ENCODE results near the gene SLCO6A1.
"Not testable (repeated sequence)": the region's sequence is repeated elsewhere in the genome, so short reads cannot be mapped to it uniquely, and the experiment has no call there.

The SLCO6A1 gene, protein sequence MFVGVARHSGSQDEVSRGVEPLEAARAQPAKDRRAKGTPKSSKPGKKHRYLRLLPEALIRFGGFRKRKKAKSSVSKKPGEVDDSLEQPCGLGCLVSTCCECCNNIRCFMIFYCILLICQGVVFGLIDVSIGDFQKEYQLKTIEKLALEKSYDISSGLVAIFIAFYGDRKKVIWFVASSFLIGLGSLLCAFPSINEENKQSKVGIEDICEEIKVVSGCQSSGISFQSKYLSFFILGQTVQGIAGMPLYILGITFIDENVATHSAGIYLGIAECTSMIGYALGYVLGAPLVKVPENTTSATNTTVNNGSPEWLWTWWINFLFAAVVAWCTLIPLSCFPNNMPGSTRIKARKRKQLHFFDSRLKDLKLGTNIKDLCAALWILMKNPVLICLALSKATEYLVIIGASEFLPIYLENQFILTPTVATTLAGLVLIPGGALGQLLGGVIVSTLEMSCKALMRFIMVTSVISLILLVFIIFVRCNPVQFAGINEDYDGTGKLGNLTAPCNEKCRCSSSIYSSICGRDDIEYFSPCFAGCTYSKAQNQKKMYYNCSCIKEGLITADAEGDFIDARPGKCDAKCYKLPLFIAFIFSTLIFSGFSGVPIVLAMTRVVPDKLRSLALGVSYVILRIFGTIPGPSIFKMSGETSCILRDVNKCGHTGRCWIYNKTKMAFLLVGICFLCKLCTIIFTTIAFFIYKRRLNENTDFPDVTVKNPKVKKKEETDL

DNA sequence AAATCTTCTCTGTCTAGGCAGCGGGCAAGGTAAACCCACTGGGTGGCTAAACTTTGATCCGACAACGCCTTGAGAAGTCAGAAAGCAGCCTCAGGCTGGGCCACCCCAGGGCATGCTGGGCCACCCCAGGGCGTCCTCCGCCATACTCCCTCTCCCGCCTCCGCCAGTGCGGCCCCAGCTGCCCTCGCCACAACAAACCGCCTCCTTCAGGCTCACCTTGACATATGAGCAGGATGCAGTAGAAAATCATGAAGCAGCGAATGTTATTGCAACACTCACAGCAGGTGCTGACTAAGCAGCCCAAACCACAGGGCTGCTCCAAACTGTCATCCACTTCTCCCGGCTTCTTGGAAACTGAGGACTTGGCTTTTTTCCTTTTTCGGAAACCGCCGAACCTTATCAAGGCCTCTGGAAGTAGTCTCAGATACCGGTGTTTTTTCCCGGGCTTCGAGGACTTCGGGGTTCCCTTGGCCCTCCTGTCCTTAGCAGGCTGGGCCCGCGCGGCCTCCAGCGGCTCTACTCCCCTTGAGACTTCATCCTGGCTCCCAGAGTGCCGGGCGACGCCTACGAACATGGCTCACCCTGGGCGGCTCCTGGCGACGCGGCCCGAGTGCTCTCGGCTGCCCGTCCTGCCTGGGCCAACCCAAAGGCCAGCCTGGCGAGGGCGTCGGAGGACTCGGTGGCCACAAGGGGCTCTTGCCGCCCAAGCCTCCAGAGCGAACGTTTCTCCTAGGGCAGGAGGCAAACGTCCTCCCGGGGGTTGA lies at the start of gene SLCO6A1:
TSS of gene SLCO6A1 (minus strand) at position 731 of the 764 bp plus-strand sequence. CDS start at position 574, 157 bp downstream.
- no peak for DNase-seq (ENCODE audit: low spot score)

DNA sequence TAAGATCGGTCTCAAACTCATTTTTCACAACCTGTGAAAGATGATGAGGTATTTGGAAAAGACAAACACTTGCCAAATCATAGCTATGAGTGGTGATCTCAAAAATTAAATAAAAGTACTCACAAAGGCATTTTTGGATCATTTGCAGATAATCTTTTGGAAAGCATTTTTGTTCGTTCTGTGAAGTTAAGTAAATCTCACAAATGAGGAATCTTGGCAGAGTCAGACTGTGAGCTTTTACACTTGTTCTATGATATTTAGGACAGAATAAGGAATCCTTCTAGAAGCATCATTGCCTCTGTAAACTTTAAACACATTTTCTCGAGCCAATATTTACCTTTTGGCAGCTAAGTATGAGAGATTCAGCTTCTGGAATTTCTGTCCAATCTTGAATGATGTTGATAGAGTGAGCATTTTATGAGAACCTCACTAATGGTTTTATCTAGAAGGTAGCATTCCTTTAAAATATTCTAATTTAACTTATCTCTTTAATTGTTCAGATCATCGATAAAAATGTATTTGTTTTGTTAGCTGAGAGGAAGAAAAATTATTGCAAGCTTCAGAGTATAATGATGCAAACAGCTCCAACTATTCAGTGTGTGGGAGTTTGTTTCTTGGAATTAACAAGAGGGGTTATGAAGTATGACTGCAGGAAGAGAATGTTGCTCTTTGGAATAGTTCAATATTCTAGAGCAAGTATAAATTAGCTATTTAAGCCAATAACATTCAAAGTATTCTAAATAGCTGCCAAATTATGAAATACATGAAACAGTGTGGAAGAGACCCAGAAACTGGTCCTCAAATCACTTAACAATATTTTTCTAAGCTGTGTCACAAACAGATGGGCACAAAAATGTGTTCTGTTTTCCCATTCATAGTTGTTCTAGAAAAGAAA lies 48.6 kb upstream of the SLCO6A1 start:
- no peak for DNase-seq (ENCODE audit: low spot score)

DNA sequence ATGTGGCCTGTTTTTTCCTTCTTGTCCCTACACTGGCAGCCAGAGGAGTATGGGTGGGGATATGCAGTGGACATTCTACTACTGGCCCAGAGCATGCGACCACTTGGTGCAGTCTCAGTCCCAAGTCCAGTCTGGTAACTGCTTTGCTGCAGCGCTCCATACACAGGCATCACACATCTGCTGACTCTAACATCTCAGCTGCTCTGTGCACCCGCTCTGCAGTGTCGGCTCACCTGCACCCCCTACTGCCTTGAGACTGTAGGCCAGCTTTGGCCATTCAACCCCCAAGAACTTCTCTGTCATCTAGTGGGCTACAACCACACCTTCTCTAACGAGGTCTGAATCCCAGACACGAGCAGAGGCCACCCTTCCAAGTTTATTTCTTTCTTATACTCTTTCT lies 46.4 kb upstream of the SLCO6A1 start:
- peak; percentile 2 for DNase-seq (ENCODE audit: low spot score)

DNA sequence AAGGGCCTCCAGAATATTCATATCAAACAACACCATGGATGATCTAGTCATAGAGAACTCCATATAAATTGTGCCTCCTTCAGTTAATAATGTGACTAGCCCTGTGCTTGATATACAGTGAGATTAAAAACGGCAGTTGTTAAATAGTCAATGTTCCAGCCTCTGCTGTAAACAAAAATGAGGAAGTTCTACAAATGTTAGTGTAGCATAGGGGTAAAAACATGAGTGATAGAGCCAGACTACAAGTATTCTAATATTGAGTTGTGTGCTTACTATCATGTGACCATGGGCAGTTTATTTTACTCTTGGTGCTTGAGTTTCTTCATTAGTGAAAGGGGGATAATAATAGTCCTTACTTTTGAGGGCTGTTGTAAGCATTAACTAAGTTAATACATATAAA lies 43.3 kb upstream of the SLCO6A1 start:
- DNase-seq (ENCODE audit: low spot score) = no peak

DNA sequence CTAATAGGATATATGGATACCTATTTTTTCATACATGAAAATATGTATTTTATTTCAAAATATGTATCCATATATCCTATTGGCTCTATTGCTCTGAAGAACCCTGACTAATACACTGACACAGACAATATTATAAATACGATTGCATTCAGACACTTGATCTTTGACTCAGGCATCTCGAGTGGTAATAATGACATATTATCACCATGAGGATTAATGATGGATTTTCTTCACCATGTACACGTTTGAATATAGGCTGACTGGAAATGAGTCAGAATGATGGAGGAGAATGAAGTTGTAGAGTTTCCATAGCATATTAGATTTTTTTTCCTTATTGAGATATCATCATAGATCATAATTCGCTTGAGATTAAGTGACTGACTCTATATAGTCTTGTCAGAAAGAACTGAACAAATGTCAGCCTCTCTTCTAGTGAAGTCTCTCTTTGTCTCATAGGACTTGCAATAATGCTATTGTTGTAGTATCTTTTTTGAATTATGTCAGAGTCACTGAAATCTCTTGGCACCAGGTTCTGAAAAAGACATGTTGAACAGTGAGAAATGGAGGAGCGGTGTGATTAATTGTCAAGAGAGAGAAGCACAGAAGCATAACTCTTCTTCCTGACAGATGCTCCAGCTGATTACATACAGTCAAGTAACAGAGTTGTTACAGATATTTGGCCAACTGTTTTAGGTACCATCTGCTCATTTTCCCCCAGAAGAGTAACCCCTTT lies 41.4 kb upstream of the SLCO6A1 start:
- DNase-seq (ENCODE audit: low spot score) = no peak

DNA sequence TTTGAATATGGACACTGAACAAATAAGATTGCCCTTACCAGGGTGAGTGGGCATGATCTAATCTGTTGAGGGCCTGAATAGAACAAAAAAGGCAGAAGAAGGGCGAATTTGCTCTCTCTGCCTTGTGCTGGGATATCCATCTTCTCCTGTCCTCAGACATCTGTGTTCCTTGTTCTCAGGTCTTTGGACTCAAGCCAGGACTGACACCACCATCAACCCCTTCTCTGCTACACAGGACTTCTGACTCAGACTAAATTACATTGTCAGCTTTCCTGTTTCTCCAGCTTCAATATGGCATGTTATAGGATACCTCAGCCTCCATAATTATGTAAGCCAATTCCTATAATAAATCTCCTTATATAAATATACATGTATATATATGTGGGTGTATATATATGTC lies 40.8 kb upstream of the SLCO6A1 start:
- no peak for DNase-seq (ENCODE audit: low spot score)

DNA sequence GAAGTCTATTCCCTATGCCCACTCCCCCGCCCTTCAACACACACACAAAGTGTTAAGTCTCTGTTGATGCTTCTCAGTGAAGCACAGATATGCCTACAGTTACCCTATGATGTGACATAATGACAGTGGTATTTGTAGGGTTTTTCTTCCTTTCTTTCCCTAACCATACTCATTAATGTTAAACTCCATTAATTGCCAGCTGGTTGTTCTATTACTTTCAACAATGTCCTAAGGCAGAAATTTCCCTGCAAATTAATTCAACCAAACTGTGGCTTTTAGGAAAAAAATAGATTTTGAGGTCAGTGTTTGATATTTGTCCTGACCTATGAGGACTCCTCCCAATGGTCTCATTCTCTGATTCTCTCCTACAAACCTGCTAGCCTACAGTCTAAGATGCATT lies 38.2 kb upstream of the SLCO6A1 start:
- DNase-seq (ENCODE audit: low spot score) = no peak

DNA sequence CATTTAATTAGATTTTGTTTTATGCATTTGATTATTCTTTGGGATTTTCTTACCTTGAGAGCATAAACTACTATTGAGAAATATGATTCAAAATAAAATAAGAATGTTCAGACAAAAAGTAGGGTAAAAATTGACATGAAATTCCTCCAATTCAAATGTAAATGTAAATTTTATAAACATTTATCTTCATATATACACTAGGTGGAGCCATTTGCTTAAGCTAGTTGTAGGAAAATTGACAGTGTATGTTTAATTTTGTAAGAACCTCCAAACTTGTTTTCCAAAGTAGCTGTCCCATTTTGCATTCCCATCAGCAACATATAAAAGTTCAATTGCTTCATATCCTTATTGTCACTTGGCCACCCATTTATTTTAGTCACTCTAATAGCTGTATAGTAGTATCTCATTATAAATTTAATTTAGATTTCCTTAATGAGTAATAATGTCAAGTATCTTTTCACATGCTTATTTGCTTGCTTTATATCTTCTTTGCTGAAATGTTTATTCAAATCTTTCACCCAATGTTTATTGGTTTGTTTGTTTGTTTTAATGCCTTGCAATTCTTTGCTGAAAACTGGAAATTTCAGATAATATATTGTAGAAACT lies 37.6 kb upstream of the SLCO6A1 start:
- DNase-seq (ENCODE audit: low spot score) = peak; percentile 27

DNA sequence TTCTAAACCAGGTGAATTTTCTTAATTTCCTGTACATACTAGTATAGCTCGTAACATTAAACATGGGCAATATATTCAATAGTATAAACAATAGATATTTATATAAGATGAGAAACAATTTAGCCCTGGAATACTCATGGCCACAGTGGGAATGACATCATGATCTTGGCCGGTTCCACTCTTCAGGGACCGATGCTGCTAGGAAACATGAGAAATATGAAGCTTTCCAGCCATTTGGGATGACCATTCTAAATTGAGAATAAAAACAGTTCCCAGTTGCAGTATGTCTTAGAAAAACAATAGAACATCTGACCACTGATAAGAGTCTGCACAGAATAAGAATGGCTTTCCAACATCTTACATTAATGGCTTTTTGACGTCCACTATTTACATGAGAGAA lies 33.3 kb upstream of the SLCO6A1 start:
- no peak for DNase-seq (ENCODE audit: low spot score)

DNA sequence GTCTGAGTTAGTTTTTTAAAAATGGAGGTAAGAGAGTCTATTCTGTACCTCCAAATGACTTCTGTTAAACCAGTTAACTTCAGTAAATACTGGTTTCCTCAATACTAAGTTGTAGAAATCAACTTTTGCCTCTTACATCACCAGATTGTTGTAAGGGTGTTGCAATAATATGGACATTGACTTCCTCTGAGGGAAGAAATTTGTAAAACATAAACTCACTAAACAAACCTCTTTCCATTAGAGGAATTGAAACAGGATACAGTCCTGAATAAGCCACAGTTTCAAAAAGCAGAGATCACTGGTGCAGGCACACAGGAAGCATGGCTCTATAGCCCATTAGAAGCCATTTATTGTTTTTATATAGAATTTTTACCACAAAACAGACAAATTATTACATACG lies 32.7 kb upstream of the SLCO6A1 start:
- DNase-seq (ENCODE audit: low spot score) = no peak

DNA sequence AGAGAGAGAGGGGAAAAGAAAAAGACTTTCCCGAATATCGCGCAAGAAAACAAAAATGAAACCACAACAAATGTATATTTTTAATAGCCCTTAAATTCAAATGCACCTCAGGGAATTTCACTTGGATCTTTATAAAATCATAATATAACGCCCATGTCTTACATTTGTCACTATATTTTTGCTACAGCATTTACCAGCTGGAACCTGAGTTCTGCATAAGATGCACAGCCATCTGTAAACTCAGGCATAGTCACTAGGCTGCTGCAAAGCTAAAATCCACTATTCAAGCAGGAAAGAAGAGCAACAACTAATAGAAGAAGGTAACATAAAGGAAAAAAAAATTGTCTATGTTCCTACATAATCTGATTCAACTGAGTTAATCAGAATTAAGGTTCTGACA lies 30.6 kb upstream of the SLCO6A1 start:
- no peak for DNase-seq (ENCODE audit: low spot score)

DNA sequence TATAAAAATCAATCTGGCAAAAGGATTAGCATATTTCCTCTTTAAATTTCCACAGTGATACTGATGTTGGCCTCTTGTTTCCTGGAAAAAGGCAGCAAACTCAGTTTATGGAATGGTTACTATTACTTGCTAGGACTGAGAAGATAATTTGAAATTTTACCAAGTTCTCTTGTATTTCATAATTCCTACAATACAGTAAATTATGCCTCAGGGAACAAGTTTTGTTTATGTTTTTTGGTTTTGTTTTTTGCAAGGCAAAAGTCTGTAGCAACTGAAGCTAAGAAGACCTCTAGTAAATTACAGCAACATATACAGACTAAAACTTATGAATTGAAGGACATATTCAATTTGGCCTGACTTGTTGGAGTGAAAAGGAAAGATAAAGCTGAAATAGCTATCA lies 30.2 kb upstream of the SLCO6A1 start:
- DNase-seq (ENCODE audit: low spot score) = no peak

DNA sequence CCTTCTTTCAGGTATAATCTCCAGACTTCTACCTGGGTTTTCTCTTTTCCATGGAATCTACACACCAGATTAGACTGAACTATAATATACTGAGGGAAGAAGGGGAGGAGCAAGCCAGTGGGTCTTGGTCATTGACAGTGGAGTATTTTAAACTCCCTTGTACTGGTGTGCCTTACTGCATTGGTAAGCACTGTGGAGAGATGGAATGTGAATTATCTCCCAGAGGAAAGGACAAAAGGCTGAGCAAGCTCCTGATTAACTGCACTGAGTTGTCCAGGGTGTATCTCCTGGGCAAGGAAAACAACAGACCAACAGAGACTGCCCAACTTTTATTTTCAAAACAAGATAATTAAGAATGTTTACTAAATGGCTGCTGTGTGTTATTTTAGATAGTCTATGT lies 29.8 kb upstream of the SLCO6A1 start:
- DNase-seq (ENCODE audit: low spot score) = no peak

DNA sequence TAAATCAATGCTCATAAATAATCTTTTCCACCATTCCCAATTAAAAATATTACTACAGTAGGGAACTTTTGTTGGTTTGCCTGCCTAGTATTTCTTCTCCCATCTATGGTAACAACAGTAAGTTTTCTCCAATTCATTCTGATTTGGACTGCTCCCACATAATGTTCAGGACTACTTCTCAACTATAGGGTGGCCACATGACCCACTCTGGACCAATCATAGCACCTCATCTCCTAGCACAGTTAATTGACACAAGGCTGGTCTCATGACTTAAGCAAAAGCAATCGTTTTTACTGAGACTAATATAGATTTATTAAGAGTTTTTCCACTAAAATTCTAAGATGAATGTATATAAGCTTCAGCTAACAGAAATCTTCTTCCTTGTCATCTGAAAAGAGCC lies 28.7 kb upstream of the SLCO6A1 start:
- no peak for DNase-seq (ENCODE audit: low spot score)

DNA sequence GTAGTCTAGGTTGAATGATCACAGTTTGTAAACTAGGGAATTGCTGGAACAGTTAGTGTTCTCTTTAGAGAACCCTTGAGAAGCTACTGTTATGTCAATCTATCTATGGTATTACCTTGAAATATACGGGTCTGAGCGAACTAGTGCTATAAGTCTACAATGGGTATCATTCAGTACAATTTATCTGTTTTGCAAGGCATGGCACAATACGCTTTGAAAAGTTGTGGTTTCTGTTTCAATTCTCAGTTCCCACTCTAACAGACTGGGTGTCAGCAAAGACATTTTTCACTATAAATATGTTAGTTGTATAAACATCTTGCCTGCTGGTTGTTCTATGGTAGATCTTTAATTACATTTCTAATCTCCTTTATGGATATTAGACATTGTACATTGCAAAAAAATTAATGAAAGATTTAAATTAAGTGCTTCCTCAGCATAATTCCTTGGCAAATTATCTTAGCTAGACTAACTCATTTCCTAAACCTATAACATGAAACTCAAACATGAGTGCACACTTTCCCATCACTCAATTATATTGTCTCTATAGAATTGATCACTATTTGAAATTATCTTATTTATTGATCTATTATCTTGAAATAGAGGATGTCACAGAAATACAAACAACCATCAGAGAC lies 24.9 kb upstream of the SLCO6A1 start:
- DNase-seq (ENCODE audit: low spot score) = no peak

DNA sequence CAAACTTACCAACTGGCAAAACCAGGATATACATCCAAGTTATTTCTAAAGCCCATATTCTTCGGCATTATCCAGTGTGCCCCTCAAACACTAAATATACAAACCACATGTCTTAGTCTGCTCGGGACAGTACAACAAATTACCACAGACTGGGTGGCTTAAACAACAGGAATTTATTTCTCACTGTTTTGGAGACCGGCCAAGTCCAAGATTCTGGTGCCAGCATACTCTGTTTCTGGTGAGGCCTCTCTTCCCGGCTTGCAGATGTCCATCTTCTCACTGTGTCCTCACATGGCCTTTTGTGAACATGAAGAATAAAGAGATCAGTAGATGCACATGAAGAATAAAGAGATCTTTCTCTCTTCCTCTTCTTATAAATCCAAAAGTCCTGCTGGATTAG lies 12.9 kb upstream of the SLCO6A1 start:
- no peak for DNase-seq (ENCODE audit: low spot score)

DNA sequence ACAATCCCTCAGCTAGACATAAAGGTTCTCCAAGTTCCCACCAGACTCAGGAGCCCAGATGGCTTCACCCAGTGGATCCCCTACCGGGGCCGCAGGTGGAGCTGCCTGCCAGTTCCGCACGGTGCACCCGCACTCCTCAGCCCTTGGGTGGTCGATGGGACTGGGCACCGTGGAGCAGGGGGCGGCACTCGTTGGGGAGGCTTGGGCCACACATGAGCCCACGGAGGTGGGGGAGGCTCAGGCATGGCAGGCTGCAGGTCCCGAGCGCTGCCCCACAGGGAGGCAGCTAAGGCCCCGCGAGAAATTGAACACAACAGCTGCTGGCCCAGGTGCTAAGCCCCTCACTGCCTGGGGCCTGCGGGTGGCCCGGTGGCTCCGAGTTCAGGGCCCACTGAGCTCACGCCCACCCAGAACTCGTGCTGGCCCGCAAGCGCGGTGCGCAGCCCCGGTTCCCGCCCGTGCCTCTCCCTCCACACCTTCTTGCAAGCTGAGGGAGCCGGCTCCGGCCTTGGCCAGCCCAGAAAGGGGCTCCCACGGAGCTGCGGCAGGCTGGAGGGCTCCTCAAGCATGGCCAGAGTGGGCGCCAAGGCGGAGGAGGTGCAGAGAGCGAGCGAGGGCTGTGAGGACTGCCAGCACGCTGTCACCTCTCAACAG lies 7.4 kb downstream of the SLCO6A1 start:
- DNase-seq (ENCODE audit: low spot score) = not testable (repeated sequence)

DNA sequence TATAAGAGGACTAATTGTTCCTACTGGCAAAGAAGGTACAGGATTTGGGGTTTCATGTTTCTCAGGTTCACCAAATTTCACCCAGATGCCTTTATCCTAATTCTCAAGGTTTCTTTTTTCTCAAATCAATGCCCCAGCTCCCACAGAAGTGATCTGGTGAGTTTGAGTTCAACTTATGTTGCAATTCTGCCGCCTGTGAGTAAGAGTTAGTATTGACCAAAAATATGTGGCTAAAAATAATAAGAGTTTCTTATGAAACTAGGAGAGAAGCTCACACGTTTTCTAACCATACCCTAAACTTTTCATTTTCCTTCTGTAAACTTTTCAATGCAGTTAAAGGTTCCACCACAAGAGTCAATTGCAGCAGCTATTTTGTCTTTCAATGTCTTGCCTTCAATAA lies 15.1 kb downstream of the SLCO6A1 start:
- no peak for DNase-seq (ENCODE audit: low spot score)

DNA sequence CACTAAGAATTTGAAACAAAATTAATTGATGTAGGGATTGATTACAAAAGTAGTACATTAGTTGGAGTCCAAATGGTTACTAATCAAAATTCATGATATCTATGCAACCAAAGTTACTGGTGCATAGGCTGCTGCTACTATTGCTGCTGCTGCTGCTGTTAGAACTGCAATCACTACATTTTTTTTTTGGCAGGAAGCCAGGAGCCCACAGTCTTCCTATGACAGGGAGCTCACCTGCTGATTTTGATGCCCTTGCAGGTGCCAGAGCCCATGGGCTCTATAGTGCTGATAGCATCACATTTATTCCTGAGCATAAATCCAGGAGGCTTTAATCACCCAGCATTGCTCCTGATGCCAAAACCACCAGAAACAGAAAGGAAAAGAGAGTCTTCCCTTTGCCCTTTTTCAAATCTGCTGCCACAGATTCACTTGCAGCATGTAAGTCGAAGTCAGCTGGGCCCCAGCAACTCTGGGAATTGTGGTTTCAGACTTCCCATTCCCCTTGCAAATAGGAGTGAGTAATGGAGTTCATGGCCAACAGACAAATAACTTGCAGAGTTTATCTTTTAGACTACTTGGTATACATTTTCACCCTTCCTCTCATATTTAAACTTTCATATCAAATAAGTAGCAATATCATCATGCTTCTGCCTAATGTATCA lies 17.6 kb downstream of the SLCO6A1 start:
- no peak for DNase-seq (ENCODE audit: low spot score)
